Measurements from ENCODE around the gene KIRREL2.
"Not testable (repeated sequence)": the region's sequence is repeated elsewhere in the genome, so short reads cannot be mapped to it uniquely, and the experiment has no call there.

Gene KIRREL2

DNA sequence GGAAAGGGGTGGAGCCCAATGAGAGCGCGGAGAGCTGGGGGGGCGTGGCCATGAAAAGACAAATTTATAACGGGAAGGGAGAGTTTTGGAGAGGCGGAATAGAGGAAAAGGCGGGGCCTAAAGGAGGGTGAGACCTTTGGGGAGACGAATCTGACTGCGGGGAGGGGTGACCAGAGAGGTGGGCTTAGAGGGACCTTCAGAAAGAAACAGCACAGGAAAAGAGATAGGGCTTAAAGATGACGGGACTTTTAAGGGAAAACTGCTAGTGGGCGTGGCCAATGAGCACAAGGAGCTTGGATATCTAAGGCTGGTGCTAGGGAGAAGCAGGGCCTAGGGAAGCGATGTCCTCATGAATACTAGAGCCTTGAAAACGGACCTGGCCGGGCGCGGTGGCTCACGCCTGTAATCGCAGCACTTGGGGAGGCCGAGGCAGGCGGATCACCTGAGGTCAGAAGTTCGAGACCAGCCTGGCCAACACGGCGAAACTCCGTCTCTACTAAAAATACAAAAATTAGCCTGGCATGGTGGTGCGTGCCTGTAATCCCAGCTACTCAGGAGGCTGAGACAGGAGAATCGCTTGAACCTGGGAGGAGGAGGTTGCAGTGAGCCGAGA is 13.5 kb downstream of the KIRREL2 start:
- peak; percentile 86 for DNase-seq

DNA sequence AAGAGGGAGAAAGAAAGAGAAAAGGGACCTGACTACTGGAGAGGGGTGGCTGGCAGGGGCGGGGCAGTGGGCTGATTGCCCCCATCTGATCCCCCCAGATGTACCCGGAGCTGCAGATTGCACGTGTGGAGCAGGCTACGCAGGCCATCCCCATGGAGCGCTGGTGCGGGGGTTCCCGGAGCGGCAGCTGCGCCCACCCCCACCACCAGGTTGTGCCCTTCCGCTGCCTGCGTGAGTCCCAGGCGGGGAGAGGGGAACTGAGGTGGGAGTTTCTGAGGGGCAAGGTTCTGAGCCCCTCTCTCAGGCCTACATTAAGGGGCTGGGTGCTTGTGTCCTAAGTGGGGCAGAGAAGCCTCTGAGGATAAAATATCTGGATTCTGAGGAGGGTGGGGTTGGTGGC is 14.1 kb downstream of the KIRREL2 start:
- no peak for DNase-seq

DNA sequence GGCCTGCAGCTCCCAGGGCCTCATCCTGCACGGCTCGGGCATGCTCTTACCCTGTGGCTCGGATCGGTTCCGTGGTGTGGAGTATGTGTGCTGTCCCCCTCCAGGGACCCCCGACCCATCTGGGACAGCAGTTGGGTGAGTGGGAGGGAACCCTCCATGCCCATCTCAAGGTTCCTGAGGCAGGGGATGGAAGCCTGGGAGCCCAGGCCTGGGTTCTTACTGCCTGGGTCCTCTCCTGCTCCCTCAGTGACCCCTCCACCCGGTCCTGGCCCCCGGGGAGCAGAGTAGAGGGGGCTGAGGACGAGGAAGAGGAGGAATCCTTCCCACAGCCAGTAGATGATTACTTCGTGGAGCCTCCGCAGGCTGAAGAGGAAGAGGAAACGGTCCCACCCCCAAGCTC is 14.9 kb downstream of the KIRREL2 start:
- no peak for DNase-seq

DNA sequence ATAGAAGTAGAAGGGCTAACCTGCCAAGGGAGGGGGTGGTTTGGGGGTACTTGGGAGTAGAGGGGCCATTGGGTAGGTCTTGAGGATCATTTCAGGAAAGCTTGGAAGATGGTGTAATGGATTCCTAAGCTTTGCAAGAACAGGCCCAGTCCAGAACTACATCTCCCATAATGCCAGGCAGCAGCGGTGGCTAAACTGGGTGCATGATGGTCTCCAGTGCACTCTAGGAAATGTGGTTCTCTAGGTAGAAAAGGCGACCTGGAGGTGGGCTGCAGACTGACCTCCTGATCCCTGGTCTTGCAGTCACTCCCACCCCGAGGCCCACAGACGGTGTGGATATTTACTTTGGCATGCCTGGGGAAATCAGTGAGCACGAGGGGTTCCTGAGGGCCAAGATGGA is 15.5 kb downstream of the KIRREL2 start:
- DNase-seq, result no peak

DNA sequence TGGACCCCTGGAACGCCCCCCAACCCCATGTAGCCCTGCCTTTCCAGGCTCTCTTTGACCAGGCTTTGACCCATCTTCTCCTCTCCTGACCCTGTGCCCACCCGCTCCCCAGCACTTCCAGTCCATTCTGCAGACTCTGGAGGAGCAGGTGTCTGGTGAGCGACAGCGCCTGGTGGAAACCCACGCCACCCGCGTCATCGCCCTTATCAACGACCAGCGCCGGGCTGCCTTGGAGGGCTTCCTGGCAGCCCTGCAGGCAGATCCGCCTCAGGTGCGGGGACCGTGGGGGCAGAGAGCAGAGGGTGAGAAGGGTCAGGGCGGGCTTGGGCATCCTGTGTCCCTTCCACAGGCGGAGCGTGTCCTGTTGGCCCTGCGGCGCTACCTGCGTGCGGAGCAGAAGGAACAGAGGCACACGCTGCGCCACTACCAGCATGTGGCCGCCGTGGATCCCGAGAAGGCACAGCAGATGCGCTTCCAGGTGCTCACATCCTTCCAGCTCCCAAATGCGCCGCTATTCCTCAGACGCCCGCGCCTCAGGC is 17.8 kb downstream of the KIRREL2 start:
- no peak for DNase-seq

DNA sequence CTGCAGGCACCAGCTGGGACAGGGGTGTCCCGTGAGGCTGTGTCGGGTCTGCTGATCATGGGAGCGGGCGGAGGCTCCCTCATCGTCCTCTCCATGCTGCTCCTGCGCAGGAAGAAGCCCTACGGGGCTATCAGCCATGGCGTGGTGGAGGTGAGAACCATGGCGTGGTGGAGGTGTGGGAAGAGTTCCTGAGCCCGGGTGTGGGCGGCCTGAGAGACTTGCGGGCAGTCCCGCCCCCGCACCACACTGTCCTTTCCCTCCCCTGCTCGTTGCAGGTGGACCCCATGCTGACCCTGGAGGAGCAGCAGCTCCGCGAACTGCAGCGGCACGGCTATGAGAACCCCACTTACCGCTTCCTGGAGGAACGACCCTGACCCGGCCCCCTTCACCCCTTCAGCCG is 22.4 kb downstream of the KIRREL2 start:
- no peak for DNase-seq

DNA sequence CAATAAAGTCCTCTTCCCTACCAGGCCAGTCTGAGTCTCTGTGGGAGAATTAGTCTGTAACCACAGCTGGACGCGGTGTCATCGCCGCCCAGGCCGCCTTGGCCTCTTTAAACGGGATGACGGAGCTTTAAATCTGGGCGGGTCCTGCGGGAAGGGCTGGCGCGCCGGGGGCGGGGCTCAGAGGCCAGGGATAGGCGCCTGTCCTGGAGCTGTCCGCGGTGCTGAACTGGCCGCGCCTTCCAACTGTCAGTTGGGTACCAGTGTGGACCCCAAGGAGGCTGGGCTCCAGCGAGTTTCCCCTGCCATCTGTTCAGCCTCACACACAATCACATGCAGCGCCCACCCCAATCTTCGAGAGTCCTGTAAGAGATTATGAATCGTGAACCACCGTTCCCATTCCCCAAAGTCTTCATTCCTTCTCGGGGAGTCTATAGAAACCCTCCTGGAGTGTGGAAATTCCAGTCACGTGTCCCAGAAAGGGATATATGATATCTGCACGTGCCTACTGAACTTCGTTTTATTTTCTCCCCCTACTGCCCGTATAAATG is 23.1 kb downstream of the KIRREL2 start:
- peak; percentile 96 for DNase-seq

DNA sequence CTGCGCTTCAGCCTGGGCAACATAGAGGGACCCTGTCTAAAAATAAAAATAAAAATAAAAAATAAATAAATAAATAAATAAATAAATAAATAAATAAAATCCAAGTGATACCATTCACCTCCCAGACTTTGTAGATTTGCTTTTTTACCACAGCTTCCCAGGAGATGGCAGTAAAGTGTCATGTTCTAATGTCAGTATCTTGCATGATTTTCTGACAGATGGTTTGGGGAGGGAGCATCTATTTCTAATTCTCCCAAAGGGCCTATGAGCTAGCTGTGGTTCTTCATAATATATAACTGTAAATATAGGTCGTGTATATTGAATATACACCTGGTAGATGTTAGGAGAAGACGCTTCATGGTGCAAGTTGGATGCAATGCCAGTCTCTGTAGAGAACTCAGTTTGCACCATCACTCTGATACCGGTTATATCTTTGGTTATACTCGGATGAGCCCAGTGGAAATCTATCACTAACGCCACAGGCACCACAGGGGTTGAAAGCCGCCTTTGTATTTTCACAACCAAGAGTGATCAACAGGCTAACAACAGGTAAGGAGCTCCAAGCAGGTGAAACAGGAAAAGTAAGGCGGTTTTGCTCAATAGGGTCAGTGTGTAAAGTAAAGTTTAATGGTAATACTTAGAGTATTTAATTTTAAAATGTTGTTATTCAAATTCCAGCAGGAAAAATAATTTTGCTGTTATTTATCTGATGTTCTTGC is 25.6 kb downstream of the KIRREL2 start:
- DNase-seq, result peak; percentile 85

DNA sequence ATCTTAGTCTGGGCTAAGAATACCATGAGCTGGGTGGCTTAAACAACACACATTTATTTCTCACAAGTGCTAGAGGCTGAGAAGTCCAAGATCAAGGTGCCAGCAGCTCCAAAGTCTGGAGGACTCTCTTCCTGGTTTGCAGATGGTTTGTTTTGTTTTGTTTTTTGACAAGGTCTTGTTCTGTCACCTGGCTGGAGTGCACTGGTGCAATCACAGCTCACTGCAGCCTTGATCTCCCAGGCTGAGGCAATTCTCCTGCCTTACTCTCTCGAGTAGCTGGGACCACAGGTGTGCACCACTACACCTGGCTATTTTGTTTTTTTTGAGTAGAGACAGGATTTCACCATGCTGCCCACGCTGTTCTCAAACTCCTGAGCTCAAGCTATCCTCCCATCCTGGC is 27.2 kb downstream of the KIRREL2 start:
- no peak for DNase-seq

DNA sequence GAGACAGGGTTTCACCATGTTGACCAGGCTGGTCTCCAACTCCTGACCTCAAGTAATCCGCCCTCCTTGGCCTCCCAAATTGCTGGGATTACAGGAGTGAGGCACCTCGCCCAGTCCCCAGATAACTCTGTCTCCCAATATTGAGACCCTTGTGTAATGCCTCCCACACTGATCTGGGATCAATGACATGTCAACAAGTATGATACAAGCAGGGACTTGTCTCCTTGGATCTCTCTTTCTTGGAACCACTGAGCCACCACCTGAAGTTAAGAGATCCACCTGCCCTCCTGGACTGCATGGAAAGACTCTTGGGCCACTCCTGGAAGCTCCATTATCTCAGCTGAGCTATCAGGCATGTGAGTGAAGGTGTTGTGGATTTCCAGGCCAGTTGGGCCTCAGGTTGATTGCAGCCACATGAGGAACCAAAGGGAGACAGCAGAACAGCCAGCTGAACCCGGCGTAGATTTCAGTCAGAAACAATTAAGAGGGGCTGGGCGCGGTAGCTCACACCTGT is 28.6 kb downstream of the KIRREL2 start:
- DNase-seq, result no peak

DNA sequence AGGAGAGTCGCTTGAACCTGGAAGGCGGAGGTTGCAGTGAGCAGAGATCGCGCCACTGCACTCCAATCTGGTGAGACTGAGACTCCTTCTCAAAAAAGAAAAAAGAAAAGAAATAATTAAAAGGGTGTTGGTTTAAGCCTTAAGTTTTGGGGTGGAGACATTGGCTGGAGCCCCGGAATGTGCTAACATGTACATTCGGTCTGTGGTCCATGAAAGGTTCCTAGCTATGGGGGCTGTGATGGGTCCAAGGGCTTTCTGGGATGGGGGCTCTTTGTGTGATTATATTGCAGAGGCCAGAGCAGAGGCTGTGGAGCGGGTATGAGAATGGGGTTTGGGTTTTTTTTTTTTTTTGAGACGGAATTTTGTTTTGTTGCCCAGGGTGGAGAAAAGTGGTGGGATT is 29.2 kb downstream of the KIRREL2 start:
- no peak for DNase-seq

DNA sequence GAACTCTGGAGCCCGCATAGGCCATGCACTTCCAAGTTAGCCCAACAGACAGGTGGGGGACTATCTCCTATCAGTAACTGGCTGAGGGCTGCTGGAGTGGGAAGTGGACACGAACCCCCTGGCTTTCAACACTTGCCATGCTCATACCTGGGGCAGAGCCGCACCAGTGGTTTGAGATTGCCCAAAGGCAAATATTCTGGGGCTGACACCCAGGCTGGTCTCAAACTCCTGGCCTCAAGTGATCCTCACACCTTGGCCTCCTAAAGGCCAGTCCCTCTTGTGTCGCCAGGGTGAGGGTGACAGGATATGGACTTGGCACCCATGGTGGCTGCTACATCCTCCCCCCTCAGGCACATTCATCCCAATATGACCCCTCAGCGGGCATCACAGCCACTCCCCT is 30.5 kb downstream of the KIRREL2 start:
- no peak for DNase-seq

DNA sequence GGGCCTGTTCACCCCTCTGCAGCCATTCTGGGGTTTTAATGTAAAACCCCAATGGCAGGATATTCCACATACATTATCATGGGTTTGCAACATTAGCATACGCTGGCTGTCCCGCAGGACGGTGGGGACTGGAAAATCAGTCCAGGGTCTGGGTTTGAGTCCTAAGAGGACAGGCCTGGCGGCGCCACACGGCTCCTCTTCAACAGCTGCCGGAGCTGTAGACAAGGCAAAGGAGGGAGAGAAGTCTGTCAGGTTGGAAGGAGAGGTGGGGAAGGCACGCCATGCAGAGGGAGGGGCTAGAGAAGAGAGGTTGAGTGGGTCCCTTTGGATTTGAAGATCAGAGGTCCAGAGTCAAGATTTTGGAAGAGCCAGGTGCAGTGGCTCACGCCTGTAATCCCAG is 31.7 kb downstream of the KIRREL2 start:
- no peak for DNase-seq

DNA sequence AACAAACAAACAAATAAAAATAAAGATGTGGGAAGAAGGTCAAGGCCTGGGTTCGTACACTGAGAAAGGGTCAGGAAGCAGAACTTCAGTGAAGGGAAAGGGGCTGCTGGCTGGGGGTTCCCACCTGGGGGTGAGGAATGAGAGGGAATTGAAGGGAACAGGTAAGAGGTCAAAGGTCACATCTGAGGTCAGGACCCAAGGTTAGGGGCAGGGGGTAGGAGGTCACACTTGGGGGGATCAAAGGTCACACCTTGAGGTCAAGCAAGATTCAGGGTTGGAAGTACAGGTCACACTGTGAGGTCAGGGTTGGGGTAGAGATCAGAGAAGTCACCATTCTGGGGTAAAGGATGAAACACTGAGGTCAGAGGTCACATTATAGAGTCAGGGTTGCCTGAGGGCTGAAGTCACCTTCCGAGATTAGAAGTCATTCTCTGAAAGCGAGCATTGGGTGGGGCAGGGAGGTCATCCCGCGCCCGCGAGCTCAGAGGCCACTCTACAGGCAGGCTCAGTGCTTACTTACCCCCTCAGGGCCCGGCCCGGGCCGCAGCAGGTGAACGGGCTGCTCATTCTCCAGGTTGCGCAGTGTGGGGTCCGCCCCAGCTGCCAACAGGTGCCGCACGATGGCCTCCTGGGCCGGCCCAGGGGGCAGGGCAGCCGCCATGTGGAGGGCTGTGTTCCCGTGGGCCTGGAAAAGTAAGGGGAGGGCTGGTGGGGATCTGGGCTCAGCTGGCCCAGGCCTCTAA is 32.8 kb downstream of the KIRREL2 start:
- DNase-seq, result no peak

DNA sequence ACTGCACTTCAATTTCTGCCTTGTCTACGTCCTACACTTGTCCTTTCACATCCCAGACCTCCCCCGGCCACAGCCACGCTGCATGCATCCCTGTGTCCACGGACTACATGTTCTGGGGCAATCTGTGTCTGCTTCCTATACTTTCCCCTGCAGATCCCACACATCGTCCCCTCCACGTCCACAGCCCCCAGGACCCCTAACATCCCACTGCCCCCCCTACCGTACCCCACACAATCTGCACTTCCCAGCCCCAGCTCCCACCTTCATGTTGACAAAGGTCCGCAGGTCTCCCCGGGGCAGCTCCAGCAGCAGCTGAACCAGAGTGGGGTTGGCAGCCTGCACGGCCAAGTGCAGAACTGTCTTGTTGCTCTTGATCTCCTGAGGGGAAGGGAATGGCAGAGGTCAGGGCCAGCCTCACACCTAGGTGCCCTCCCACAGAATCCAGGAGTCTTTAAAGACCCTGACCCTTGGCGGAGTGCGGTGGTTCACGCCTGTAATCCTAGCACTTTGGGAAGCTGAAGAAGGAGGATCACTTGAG is 33.5 kb downstream of the KIRREL2 start:
- DNase-seq, result no peak

DNA sequence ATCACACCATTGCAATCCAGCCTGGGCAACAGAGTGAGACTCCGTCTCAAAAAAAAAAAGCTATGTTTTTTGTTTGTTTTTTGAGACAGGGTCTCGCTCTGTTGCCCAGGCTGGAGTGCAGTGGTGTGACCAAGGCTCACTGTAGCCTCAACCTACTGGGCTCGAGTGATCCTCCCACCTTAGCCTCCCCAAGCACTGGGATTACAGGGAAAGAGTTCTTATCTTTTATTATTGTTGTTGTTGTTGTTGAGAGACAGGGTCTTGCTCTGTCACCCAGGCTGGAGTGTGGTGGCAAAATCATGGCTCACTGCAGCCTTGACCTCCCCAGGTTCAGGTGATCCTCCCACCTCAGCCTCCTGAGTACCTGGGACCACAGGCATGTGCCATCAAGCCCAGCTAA is 35.1 kb downstream of the KIRREL2 start:
- not testable (repeated sequence) for DNase-seq

DNA sequence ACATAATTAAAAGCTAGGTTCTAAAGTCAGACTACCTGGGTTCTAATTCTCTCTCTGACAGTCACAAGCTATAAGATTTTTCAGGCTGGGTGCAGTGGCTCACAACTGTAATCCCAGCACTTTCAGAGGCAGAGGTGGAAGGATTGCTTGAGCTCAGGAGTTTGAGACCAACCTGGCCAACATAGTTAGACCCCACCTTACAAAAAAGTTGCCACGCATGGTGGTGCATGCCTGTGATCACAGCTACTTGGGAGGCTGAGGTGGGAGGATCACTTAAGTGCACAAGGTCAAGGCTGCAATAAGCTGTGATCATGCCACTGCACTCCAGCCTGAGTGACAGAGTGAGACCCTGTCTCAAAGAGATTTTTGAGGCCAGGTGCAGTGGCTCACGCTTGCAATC is 37.6 kb downstream of the KIRREL2 start:
- DNase-seq, result no peak

DNA sequence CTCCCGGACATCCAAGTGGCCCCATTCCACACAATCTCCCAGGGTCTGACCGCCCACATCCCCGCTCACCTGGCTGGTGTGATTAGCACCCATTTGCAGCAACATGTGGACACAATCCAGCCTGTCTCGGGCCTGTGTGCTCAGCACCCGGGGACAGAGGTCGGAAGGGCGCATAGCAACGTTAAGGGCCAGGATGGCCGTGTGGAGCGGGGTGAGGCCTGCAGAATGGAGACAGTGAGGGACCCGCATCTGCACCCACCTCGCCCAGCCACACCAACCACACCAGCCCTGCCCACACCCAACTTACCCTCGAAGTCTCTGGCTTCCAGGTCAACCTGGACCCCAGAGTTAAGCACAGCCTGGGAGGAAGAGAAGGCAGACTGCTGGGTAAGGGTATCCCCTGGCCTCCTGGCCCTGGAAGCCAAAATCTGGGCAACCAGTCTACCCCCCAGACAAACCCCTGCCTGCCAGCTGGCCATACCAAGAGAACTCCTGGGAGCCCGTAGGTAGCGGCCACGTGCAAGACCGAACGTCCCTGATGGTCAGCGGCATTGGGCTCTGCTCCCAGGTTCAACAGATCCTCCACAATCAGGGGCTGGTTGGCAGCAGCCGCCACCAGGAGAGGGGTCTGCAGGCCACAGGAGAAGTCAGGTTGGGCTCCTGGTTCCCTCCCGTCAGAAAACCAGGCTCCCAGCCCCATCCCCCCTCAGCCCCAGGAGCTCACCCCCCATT is 39.4 kb downstream of the KIRREL2 start:
- no peak for DNase-seq

DNA sequence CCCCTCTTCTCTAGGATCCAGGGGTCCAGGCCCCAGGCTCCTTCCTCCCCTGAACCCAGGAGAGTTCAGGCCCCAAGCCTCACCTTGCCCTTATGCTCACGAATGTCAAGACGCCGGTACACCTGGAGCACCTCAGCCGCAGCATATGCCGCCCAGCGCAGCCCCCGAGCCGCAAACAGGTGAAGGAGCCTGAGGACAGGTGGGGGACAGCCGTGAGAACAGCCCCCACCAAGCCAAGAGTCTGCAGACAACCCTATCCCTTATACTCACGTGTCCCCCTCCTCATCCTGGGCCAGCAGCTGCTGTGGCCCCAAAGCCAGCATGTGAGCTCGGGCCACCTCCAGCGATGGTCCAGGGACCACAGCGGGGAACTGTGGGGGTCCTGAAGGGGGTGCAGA is 39.9 kb downstream of the KIRREL2 start:
- no peak for DNase-seq

DNA sequence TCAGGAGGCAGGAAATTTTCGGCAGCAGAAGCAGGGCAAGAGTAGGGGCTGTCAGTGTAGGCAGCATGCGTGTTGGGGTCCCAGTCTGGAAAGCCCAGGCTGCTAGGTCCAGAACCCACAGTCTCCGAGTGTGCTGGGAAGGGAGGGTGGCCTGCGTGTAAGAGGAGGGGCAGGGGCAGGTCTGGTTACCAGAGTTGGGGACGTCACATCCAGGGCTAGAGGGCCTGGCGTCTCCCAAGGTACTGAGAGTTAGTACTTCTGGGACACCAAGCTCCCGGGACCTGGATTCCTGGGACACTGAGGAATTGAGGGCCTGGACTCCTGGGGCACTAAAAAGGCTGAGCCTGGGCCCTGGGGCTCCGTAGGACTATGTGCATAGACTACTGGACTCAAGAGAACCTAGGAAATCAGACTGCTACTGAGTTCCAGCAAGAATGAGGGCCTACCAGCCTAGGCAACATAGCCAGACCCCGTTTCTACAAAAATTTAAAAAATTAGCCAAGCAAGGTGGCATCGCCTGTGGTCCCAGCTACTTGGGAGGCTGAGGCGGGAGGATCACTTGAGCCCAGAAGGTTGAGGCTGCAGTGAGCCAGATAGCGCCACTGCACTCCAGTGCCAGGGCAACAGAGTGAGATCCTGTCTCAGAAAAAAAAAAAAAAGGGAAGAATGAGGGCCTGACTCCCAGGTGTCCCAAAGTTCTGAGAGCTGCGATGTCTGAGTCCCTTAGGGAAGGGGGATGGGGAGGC is 41.2 kb downstream of the KIRREL2 start:
- no peak for DNase-seq

DNA sequence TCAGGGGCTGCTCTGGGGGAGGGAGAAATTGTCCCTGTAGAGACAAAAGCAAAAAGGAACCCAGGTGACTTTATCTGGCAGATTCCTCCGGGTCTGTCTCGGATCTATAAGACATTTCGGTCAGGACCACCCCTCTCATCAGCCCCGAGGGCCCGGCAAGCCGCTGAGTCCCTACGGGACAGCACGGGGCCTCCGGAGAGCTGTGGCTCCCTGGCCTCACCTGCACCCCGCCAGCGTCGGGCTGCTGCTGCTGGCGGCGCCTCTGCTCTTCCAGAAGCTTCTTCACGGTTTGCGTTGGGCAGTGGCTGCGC is 41.7 kb downstream of the KIRREL2 start:
- no peak for DNase-seq
